M059J (cell line): Measurements from ENCODE around the gene FAAP100. TPM values are rescaled to one million over a fixed set of nuclear protein-coding genes. Genes with fewer than 3 reads are reported as not detected.
A peak's percentile ranks its signal among the peaks of the same experiment; 100 is the strongest.

Source experiments
- DNase-seq: peaks from one replicate; pipeline ENCODE4 v3.0.0-alpha.2; 2012; ENCODE audit warnings: low read depth
- total RNA-seq: library from RNA; depleted of rRNA; stranded (reverse); fragments of >200 nt; shearing (Covaris generic); gene quantifications from 2 replicates; pipeline ENCODE4 v1.2.3, GENCODE V29; 2014

Gene FAAP100
- total RNA-seq, 1 experiment from 2014 or later, result 18.0 TPM

- DNase-seq, result peak; percentile 77
These were observed 4.1 kb upstream of the FAAP100 start for GRCh38 chr17:81556175-81556691.

- DNase-seq, result peak; percentile 97
These were observed 1.5 kb upstream of the FAAP100 start for GRCh38 chr17:81553616-81554181.

- peak; percentile 86 for DNase-seq
These were observed 964 bp upstream of the FAAP100 start for GRCh38 chr17:81553018-81553615.

GRCh38 chr17:81551458-81552243 lies 502 bp downstream of the FAAP100 start:
- DNase-seq, result peak; percentile 30

GRCh38 chr17:81550830-81551457 lies 1.2 kb downstream of the FAAP100 start:
- no peak for DNase-seq

GRCh38 chr17:81550285-81550684 lies 1.9 kb downstream of the FAAP100 start:
- DNase-seq, result no peak

- no peak for DNase-seq
These were observed 2.3 kb downstream of the FAAP100 start for GRCh38 chr17:81549826-81550225.

- DNase-seq, result no peak
These were observed 3.1 kb downstream of the FAAP100 start for GRCh38 chr17:81549031-81549557.

GRCh38 chr17:81547614-81547982 lies 4.6 kb downstream of the FAAP100 start:
- DNase-seq, result no peak

- no peak for DNase-seq
These were observed 5.1 kb downstream of the FAAP100 start for GRCh38 chr17:81546906-81547613.

- no peak for DNase-seq
These were observed 6.8 kb downstream of the FAAP100 start for GRCh38 chr17:81545160-81545949.

GRCh38 chr17:81544281-81544974 lies 7.7 kb downstream of the FAAP100 start:
- DNase-seq, result no peak

GRCh38 chr17:81543756-81544155 lies 8.4 kb downstream of the FAAP100 start:
- DNase-seq, result no peak

GRCh38 chr17:81543339-81543675 lies 8.8 kb downstream of the FAAP100 start:
- DNase-seq, result no peak

GRCh38 chr17:81542431-81543338 lies 9.5 kb downstream of the FAAP100 start:
- DNase-seq, result no peak

- no peak for DNase-seq
These were observed 11.0 kb downstream of the FAAP100 start for GRCh38 chr17:81541123-81541522.

GRCh38 chr17:81540676-81541027 lies 11.5 kb downstream of the FAAP100 start:
- DNase-seq, result no peak

- no peak for DNase-seq
These were observed 12.0 kb downstream of the FAAP100 start for GRCh38 chr17:81539961-81540675.

- DNase-seq, result no peak
These were observed 12.6 kb downstream of the FAAP100 start for GRCh38 chr17:81539571-81539900.
